ENCODE results near the gene RPS6KA5.
A peak's percentile ranks its signal among the peaks of the same experiment; 100 is the strongest.

RPS6KA5 gene

GRCh38 chr14:91008759-91009409, 51.6 kb downstream of the RPS6KA5 start:
- Mint-ChIP-seq H3K9me3 (no peaks in the 10 kb centered on the region), H3K27ac (no peak overlapping the region), H3K27me3 (ENCODE audit: low read depth) (no peaks in the 10 kb centered on the region), H3K4me3 (no peak overlapping the region), H3K36me3 (ENCODE audit: low read depth) (peaks cover 15% of the 10 kb centered on the region), H3K4me1 (ENCODE audit: low read depth) (peaks cover 32% of the 10 kb centered on the region)
- DNase-seq (ENCODE audit: low spot score) = no peak

- Mint-ChIP-seq H3K36me3 (ENCODE audit: low read depth) (peaks cover 14% of the 10 kb centered on the region), H3K4me3 (no peak overlapping the region), H3K27me3 (ENCODE audit: low read depth) (no peaks in the 10 kb centered on the region), H3K4me1 (ENCODE audit: low read depth) (peaks cover 40% of the 10 kb centered on the region), H3K27ac (no peak overlapping the region), H3K9me3 (no peaks in the 10 kb centered on the region)
- no peak for DNase-seq (ENCODE audit: low spot score)
These were observed 54.7 kb downstream of the RPS6KA5 start for GRCh38 chr14:91005716-91006115.

- no peak overlapping the region for H3K4me3 Mint-ChIP-seq
- peaks cover 34% of the 10 kb centered on the region for H3K4me1 Mint-ChIP-seq (ENCODE audit: low read depth)
- H3K27me3 Mint-ChIP-seq (ENCODE audit: low read depth) = no peaks in the 10 kb centered on the region
- DNase-seq (ENCODE audit: low spot score) = no peak
- no peaks in the 10 kb centered on the region for H3K9me3 Mint-ChIP-seq
- peaks cover 11% of the 10 kb centered on the region for H3K36me3 Mint-ChIP-seq (ENCODE audit: low read depth)
- no peak overlapping the region for H3K27ac Mint-ChIP-seq
These were observed 55.5 kb downstream of the RPS6KA5 start for GRCh38 chr14:91004987-91005386.

GRCh38 chr14:90999299-90999698, 61.1 kb downstream of the RPS6KA5 start:
- Mint-ChIP-seq H3K27ac (no peak overlapping the region), H3K36me3 (ENCODE audit: low read depth) (peaks cover 28% of the 10 kb centered on the region)
- DNase-seq (ENCODE audit: low spot score) = no peak

GRCh38 chr14:90996967-90997366, 63.5 kb downstream of the RPS6KA5 start:
- Mint-ChIP-seq H3K27ac (no peak overlapping the region), H3K4me1 (ENCODE audit: low read depth) (peaks cover 28% of the 10 kb centered on the region), H3K36me3 (ENCODE audit: low read depth) (peaks cover 46% of the 10 kb centered on the region), H3K27me3 (ENCODE audit: low read depth) (no peaks in the 10 kb centered on the region), H3K4me3 (no peak overlapping the region), H3K9me3 (no peaks in the 10 kb centered on the region)
- DNase-seq (ENCODE audit: low spot score) = no peak

More at GRCh38 chr14:90999299-90999698, 61.1 kb downstream of the RPS6KA5 start:
- H3K4me3 Mint-ChIP-seq = no peak overlapping the region
- peaks cover 24% of the 10 kb centered on the region for H3K4me1 Mint-ChIP-seq (ENCODE audit: low read depth)
- H3K9me3 Mint-ChIP-seq = no peaks in the 10 kb centered on the region
- no peaks in the 10 kb centered on the region for H3K27me3 Mint-ChIP-seq (ENCODE audit: low read depth)

GRCh38 chr14:90995785-90996184, 64.7 kb downstream of the RPS6KA5 start:
- no peak for DNase-seq (ENCODE audit: low spot score)
- H3K9me3 Mint-ChIP-seq = no peaks in the 10 kb centered on the region
- H3K4me1 Mint-ChIP-seq (ENCODE audit: low read depth) = peaks cover 32% of the 10 kb centered on the region
- peaks cover 52% of the 10 kb centered on the region for H3K36me3 Mint-ChIP-seq (ENCODE audit: low read depth)
- H3K4me3 Mint-ChIP-seq = no peak overlapping the region
- H3K27me3 Mint-ChIP-seq (ENCODE audit: low read depth) = no peaks in the 10 kb centered on the region
- H3K27ac Mint-ChIP-seq = no peak overlapping the region

GRCh38 chr14:90993792-90994191, 66.6 kb downstream of the RPS6KA5 start:
- DNase-seq (ENCODE audit: low spot score) = no peak
- Mint-ChIP-seq H3K9me3 (no peaks in the 10 kb centered on the region), H3K4me3 (no peak overlapping the region), H3K36me3 (ENCODE audit: low read depth) (peaks cover 58% of the 10 kb centered on the region), H3K4me1 (ENCODE audit: low read depth) (peaks cover 39% of the 10 kb centered on the region), H3K27me3 (ENCODE audit: low read depth) (no peaks in the 10 kb centered on the region), H3K27ac (peak overlapping the region; percentile 22)

GRCh38 chr14:90991690-90992443, 68.6 kb downstream of the RPS6KA5 start:
- peak overlapping the region; percentile 23 for H3K27ac Mint-ChIP-seq
- H3K27me3 Mint-ChIP-seq (ENCODE audit: low read depth) = no peaks in the 10 kb centered on the region

GRCh38 chr14:90990141-90990540, 70.3 kb downstream of the RPS6KA5 start:
- Mint-ChIP-seq H3K27ac (no peak overlapping the region), H3K4me3 (no peak overlapping the region)

More at GRCh38 chr14:90991690-90992443, 68.6 kb downstream of the RPS6KA5 start:
- Mint-ChIP-seq H3K4me3 (no peak overlapping the region), H3K9me3 (no peaks in the 10 kb centered on the region), H3K4me1 (ENCODE audit: low read depth) (peaks cover 38% of the 10 kb centered on the region), H3K36me3 (ENCODE audit: low read depth) (peaks cover 59% of the 10 kb centered on the region)
- DNase-seq (ENCODE audit: low spot score) = no peak

GRCh38 chr14:90987140-90987539, 73.3 kb downstream of the RPS6KA5 start:
- Mint-ChIP-seq H3K9me3 (no peaks in the 10 kb centered on the region), H3K4me1 (ENCODE audit: low read depth) (peaks cover 33% of the 10 kb centered on the region), H3K36me3 (ENCODE audit: low read depth) (peaks cover 46% of the 10 kb centered on the region), H3K27ac (no peak overlapping the region), H3K27me3 (ENCODE audit: low read depth) (no peaks in the 10 kb centered on the region), H3K4me3 (no peak overlapping the region)
- no peak for DNase-seq (ENCODE audit: low spot score)

More at GRCh38 chr14:90990141-90990540, 70.3 kb downstream of the RPS6KA5 start:
- no peak for DNase-seq (ENCODE audit: low spot score)
- H3K36me3 Mint-ChIP-seq (ENCODE audit: low read depth) = peaks cover 63% of the 10 kb centered on the region
- no peaks in the 10 kb centered on the region for H3K27me3 Mint-ChIP-seq (ENCODE audit: low read depth)
- peaks cover 44% of the 10 kb centered on the region for H3K4me1 Mint-ChIP-seq (ENCODE audit: low read depth)
- no peaks in the 10 kb centered on the region for H3K9me3 Mint-ChIP-seq

GRCh38 chr14:90986510-90986909, 73.9 kb downstream of the RPS6KA5 start:
- Mint-ChIP-seq H3K4me3 (no peak overlapping the region), H3K36me3 (ENCODE audit: low read depth) (peaks cover 45% of the 10 kb centered on the region), H3K9me3 (no peaks in the 10 kb centered on the region), H3K4me1 (ENCODE audit: low read depth) (peaks cover 30% of the 10 kb centered on the region), H3K27me3 (ENCODE audit: low read depth) (no peaks in the 10 kb centered on the region), H3K27ac (no peak overlapping the region)
- DNase-seq (ENCODE audit: low spot score) = no peak

- H3K9me3 Mint-ChIP-seq = no peaks in the 10 kb centered on the region
- no peak overlapping the region for H3K27ac Mint-ChIP-seq
- peaks cover 38% of the 10 kb centered on the region for H3K36me3 Mint-ChIP-seq (ENCODE audit: low read depth)
- no peak overlapping the region for H3K4me3 Mint-ChIP-seq
- H3K4me1 Mint-ChIP-seq (ENCODE audit: low read depth) = peaks cover 22% of the 10 kb centered on the region
- H3K27me3 Mint-ChIP-seq (ENCODE audit: low read depth) = no peaks in the 10 kb centered on the region
- DNase-seq (ENCODE audit: low spot score) = no peak
These were observed 74.7 kb downstream of the RPS6KA5 start for GRCh38 chr14:90985601-90986242.

- DNase-seq (ENCODE audit: low spot score) = no peak
- Mint-ChIP-seq H3K36me3 (ENCODE audit: low read depth) (peaks cover 27% of the 10 kb centered on the region), H3K27me3 (ENCODE audit: low read depth) (no peaks in the 10 kb centered on the region), H3K9me3 (no peaks in the 10 kb centered on the region), H3K4me3 (no peak overlapping the region), H3K4me1 (ENCODE audit: low read depth) (peaks cover 13% of the 10 kb centered on the region), H3K27ac (peak overlapping the region; percentile 62)
These were observed 76.9 kb downstream of the RPS6KA5 start for GRCh38 chr14:90983560-90983959.

GRCh38 chr14:90981636-90982035, 78.8 kb downstream of the RPS6KA5 start:
- no peak overlapping the region for H3K4me3 Mint-ChIP-seq
- peaks cover 27% of the 10 kb centered on the region for H3K36me3 Mint-ChIP-seq (ENCODE audit: low read depth)
- no peak for DNase-seq (ENCODE audit: low spot score)
- H3K9me3 Mint-ChIP-seq = no peaks in the 10 kb centered on the region
- H3K4me1 Mint-ChIP-seq (ENCODE audit: low read depth) = peaks cover 8% of the 10 kb centered on the region
- H3K27me3 Mint-ChIP-seq (ENCODE audit: low read depth) = no peaks in the 10 kb centered on the region
- H3K27ac Mint-ChIP-seq = no peak overlapping the region

All from T-helper 2 cell treated with Interferon-gamma antibody and Interleukin-4, amounts not matched to agents 5 μg/mL and 100 μg/mL, for 36 hours (primary cell).